Gastroesophageal sphincter (tissue), 4 donors: ENCODE data around the gene KRT8. TPM values are rescaled to one million over a fixed set of nuclear protein-coding genes. Genes with fewer than 3 reads are reported as not detected.

Experiments
- ATAC-seq: fragments of 150-250 bp; one replicate; pipeline ENCODE4 v1.9.1; 2016; ENCODE audit warnings: mild to moderate bottlenecking, moderate library complexity
- H3K27ac ChIP-seq, 4 donors: fragments of 200-600 bp; sonication (generic) in 3 of 4; 1 replicate in 3 of 4; 2 replicates in 1 of 4; pipeline ENCODE4 v1.5.1; 2016 to 2019
- H3K27me3 ChIP-seq: fragments of 200-600 bp; sonication (generic); one replicate; pipeline ENCODE4 v1.5.1; 2019
- H3K36me3 ChIP-seq, 2 donors: fragments of 200-600 bp; sonication (generic); one replicate each; pipeline ENCODE4 v1.5.1; 2019; ENCODE audit warnings: control low read depth in 1 of 2
- H3K4me1 ChIP-seq, 3 donors: fragments of 200-600 bp; sonication (generic); 1 replicate in 2 of 3; 2 replicates in 1 of 3; pipeline ENCODE4 v1.5.1; 2016 to 2019; ENCODE audit warnings: control low read depth in 2 of 3
- H3K4me3 ChIP-seq, 2 donors: fragments of 200-600 bp; sonication (generic); one replicate each; pipeline ENCODE4 v1.5.1; 2019; ENCODE audit warnings: mild to moderate bottlenecking in 1 of 2, moderate library complexity in 1 of 2
- H3K9me3 ChIP-seq, 3 donors: fragments of 200-600 bp; sonication (generic); one replicate each; pipeline ENCODE4 v1.5.1; 2017 to 2019; ENCODE audit warnings: control low read depth in 2 of 3
- CTCF ChIP-seq, 4 experiments: fragments of 200-600 bp in 2 of 4; fragments of 450-650 bp in 2 of 4; sonication (generic) in 1 of 4; IDR thresholded peaks; one replicate each; pipeline ENCODE4 v1.5.1; 2017 to 2019; ENCODE audit warnings: antibody characterized with exemption in 4 of 4, mild to moderate bottlenecking in 2 of 4, moderate library complexity in 2 of 4
- EP300 ChIP-seq: sonication (generic); formaldehyde crosslinking; IDR thresholded peaks from one replicate; pipeline ENCODE4 v1.6.1; 2017; ENCODE audit warnings: antibody characterized with exemption, mild to moderate bottlenecking
- POLR2A ChIP-seq, 2 donors: fragments of 450-650 bp; IDR thresholded peaks; one replicate each; pipeline ENCODE4 v1.6.1; 2017; ENCODE audit warnings: antibody characterized with exemption in 2 of 2, mild to moderate bottlenecking in 2 of 2, moderate library complexity in 1 of 2
- POLR2AphosphoS5 ChIP-seq: sonication (generic); formaldehyde crosslinking; IDR thresholded peaks from one replicate; pipeline ENCODE4 v1.6.1; 2017; ENCODE audit warnings: antibody characterized with exemption
- WGBS, 2 donors: methylation state at CpG; one replicate each; pipeline ENCODE4 v1.1.5; 2018; ENCODE audit warnings: low coverage in 1 of 2; 5-methylcytosine and 5-hydroxymethylcytosine counted together
- total RNA-seq, 4 donors: library from RNA; depleted of rRNA; stranded (reverse); fragments of >200 nt; gene quantifications; one replicate each; pipeline ENCODE4 v1.1.0, GENCODE V29; 2016

The KRT8 gene
- total RNA-seq, 4 donors from 2014 or later, result 72.0 to 565 (median 255) TPM

DNA sequence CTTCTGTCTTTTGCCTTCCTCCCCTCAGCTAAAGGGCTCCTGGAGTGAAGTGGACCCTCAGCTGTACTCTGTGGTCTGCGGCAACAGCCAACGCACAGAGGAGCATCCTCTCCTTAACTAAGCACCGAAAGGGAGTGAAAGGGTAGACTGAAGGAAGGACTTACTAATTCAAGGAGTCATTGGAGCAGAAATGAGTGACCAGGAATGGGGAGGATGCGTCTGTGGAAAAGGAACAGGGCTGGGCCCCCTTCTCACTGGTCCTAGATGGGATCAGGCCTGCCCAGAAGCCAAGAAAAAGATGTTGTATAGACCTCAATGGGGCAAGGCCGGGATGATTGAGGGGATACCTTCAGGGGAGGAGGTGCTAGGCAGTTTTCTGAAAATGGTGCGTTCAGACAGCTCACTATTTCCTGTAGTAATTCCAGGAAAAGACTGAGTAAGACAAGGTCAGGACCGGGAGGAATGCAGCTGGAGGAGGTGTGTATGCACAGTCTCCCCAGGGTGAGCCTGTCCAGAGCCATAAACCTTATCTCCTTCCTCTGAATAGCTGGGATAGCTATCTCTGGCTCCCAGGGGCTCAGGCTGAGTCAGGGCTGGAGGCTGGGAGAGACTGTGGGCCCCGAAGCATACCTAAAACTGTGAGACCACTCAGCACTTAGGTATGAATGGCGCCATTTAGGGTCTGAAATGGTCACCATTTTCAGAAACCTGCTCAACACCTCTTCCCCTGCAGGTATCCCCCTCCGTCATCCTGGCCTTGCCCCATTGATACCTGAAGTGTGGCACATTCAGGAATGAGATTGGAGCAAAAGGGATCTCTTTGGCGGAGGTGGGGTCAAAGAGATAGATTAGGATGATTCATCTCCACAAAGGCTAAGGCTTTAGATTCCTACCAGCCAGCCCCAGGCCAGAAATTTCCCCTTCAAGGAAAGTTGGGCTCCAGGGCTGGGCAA, 20.2 kb upstream of the KRT8 start:
- Histone ChIP-seq H3K27ac (peak overlapping the region in 2 of 4 donors; percentile 51 to 60), H3K4me3 (no peak overlapping the region), H3K27me3 (no peaks in the 10 kb centered on the region), H3K36me3 (no peaks in the 10 kb centered on the region), H3K9me3 (no peaks in the 10 kb centered on the region), H3K4me1 (peaks cover 0 to 28% (median 9%) of the 10 kb centered on the region in 3 donors)
- no peak for ATAC-seq
- 59 to 86% methylated on average over 4 to 6 of the region's 11 CpGs for WGBS, 2 donors
- TF ChIP-seq POLR2A (IDR thresholded peaks at IDR 0.05) (no peak), POLR2AphosphoS5 (no peak), EP300 (no peak), CTCF (IDR thresholded peaks at IDR 0.05) (no peak)

GRCh38 chr12:52921488-52922165, 16.8 kb upstream of the KRT8 start:
- ATAC-seq, result no peak
- H3K27me3 ChIP-seq, result no peaks in the 10 kb centered on the region
- no peaks in the 10 kb centered on the region for H3K9me3 ChIP-seq
- TF ChIP-seq EP300, result no peak
- no peak for TF ChIP-seq CTCF (IDR thresholded peaks at IDR 0.05)
- TF ChIP-seq POLR2A (IDR thresholded peaks at IDR 0.05), result no peak
- H3K36me3 ChIP-seq, result no peaks in the 10 kb centered on the region
- H3K4me3 ChIP-seq, result no peak overlapping the region
- H3K27ac ChIP-seq, result no peak overlapping the region
- peaks cover 0 to 14% (median 3%) of the 10 kb centered on the region in 3 donors for H3K4me1 ChIP-seq
- WGBS, 2 donors, result 100% methylated on average over 1 of the region's 1 CpG; no CpG with 5 or more reads in 1 of the 2 donors

GRCh38 chr12:52920937-52921336, 16.1 kb upstream of the KRT8 start:
- no peak for ATAC-seq
- Histone ChIP-seq H3K4me3 (no peak overlapping the region), H3K9me3 (no peaks in the 10 kb centered on the region), H3K27me3 (no peaks in the 10 kb centered on the region), H3K36me3 (no peaks in the 10 kb centered on the region), H3K4me1 (peaks cover 0 to 7% (median 0%) of the 10 kb centered on the region in 3 donors), H3K27ac (no peak overlapping the region)
- no peak for TF ChIP-seq CTCF (IDR thresholded peaks at IDR 0.05)
- no peak for TF ChIP-seq POLR2AphosphoS5
- TF ChIP-seq EP300, result no peak
- TF ChIP-seq POLR2A (IDR thresholded peaks at IDR 0.05), result no peak

GRCh38 chr12:52918784-52919183, 13.9 kb upstream of the KRT8 start:
- H3K27me3 ChIP-seq, result no peaks in the 10 kb centered on the region
- H3K4me3 ChIP-seq, result no peak overlapping the region
- 90 to 100% methylated on average over 1 to 2 of the region's 2 CpGs for WGBS, 2 donors
- no peak overlapping the region for H3K27ac ChIP-seq
- H3K9me3 ChIP-seq, result no peaks in the 10 kb centered on the region
- ATAC-seq, result no peak
- H3K36me3 ChIP-seq, result no peaks in the 10 kb centered on the region
- H3K4me1 ChIP-seq, result no peaks in the 10 kb centered on the region
- TF ChIP-seq CTCF (IDR thresholded peaks at IDR 0.05) (no peak), POLR2A (IDR thresholded peaks at IDR 0.05) (no peak), EP300 (no peak), POLR2AphosphoS5 (no peak)
